Tibial artery (tissue), 4 donors: Measurements from ENCODE around the gene KLHL8.

Experiments used
- DNase-seq, 2 donors: peaks; one replicate each; pipeline ENCODE4 v3.0.0-alpha.2; 2019
- H3K27ac ChIP-seq, 2 donors: fragments of 200-600 bp; sonication (generic) in 1 of 2; 1 replicate in 1 of 2; 2 replicates in 1 of 2; pipeline ENCODE4 v1.5.1; 2018 to 2019; ENCODE audit warnings: mild to moderate bottlenecking in 1 of 2
- H3K27me3 ChIP-seq, 2 donors: fragments of 200-600 bp; sonication (generic) in 1 of 2; one replicate each; pipeline versions ENCODE4 v1.5.1 to v1.6.0; 2016 to 2019
- H3K36me3 ChIP-seq, 3 donors: fragments of 200-600 bp; sonication (generic) in 2 of 3; one replicate each; pipeline ENCODE4 v1.5.1; 2016 to 2019; ENCODE audit warnings: mild to moderate bottlenecking in 2 of 3
- H3K4me1 ChIP-seq, 4 donors: fragments of 200-600 bp; sonication (generic) in 2 of 4; 1 replicate in 3 of 4; 2 replicates in 1 of 4; pipeline ENCODE4 v1.5.1; 2016 to 2019
- H3K4me3 ChIP-seq, 2 donors: fragments of 200-600 bp; sonication (generic) in 1 of 2; 1 replicate in 1 of 2; 2 replicates in 1 of 2; pipeline ENCODE4 v1.5.1; 2018 to 2019; ENCODE audit warnings: mild to moderate bottlenecking in 2 of 2
- H3K9me3 ChIP-seq, 3 donors: fragments of 200-600 bp; sonication (generic) in 1 of 3; one replicate each; pipeline ENCODE4 v1.5.1; 2016 to 2019
- CTCF ChIP-seq, 2 experiments: fragments of 200-600 bp in 1 of 2; fragments of 450-650 bp in 1 of 2; IDR thresholded peaks; one replicate each; pipeline ENCODE4 v1.5.1; 2017 to 2019; ENCODE audit warnings: antibody characterized with exemption in 2 of 2, mild to moderate bottlenecking in 1 of 2, moderate library complexity in 1 of 2
- intact Hi-C: fragments of 100-400 bp; cut with DNase I; formaldehyde crosslinking; loops from one replicate; pipeline ENCODE4 v1.15.0; 2023; ENCODE audit warnings: low total_unique reads

The KLHL8 gene

GRCh38 chr4:87114245-87115062 is 106.0 kb downstream of the KLHL8 start:
- no peak overlapping the region for H3K27ac ChIP-seq
- intact Hi-C loops, result no loop called here
- H3K27me3 ChIP-seq, result no peaks in the 10 kb centered on the region
- no peaks in the 10 kb centered on the region for H3K9me3 ChIP-seq
- DNase-seq, result no peak
- no peak overlapping the region for H3K4me3 ChIP-seq
- H3K4me1 ChIP-seq, result peaks cover 0 to 46% (median 23%) of the 10 kb centered on the region in 4 donors
- TF ChIP-seq CTCF (IDR thresholded peaks at IDR 0.05), result no peak
- peaks cover 31 to 65% (median 37%) of the 10 kb centered on the region in 3 donors for H3K36me3 ChIP-seq

- H3K36me3 ChIP-seq, result peaks cover 31 to 53% (median 40%) of the 10 kb centered on the region in 3 donors
- intact Hi-C loops, result no loop called here
These were observed 108.4 kb downstream of the KLHL8 start for GRCh38 chr4:87112063-87112462.

More at GRCh38 chr4:87112063-87112462, 108.4 kb downstream of the KLHL8 start:
- no peak overlapping the region for H3K27ac ChIP-seq
- DNase-seq, result no peak
- H3K4me1 ChIP-seq, result peaks cover 0 to 46% (median 31%) of the 10 kb centered on the region in 4 donors
- TF ChIP-seq CTCF (IDR thresholded peaks at IDR 0.05), result no peak
- H3K27me3 ChIP-seq, result no peaks in the 10 kb centered on the region
- no peak overlapping the region for H3K4me3 ChIP-seq
- no peaks in the 10 kb centered on the region for H3K9me3 ChIP-seq
